K562 (cell line): ENCODE data around the gene RNLS. TPM values are rescaled to one million over a fixed set of nuclear protein-coding genes. Genes with fewer than 3 reads are reported as not detected.

Experiments used
- ATAC-seq: fragments of 200-7000 bp; cut with Tn5 transposase; 3 replicates; pipeline ENCODE4 v1.9.1; 2020; ENCODE audit warnings: moderate library complexity
- BruUV-seq: library from RNA; stranded (reverse); fragments of 400-500 nt; replicated peaks from 2 replicates; lab custom pipeline; 2021; lab: Mats Ljungman, UMichigan
- CTCF ChIA-PET: fragments of 300-600 bp; formaldehyde crosslinking; extraction: SDS; loops from one replicate; lab custom pipeline; 2021; ENCODE audit warnings: low intra/inter-chr PET ratio; lab: Yijun Ruan, JAX
- POLR2A ChIA-PET: fragments of 300-600, 350-650 bp; sonication (Branson Sonifier 250); formaldehyde crosslinking; extraction: SDS; loops from one replicate; lab custom pipeline; 2021; ENCODE audit warnings: antibody characterized with exemption, inconsistent platforms; lab: Yijun Ruan, JAX
- DNase-seq, 4 experiments: peaks; one replicate each; pipeline versions ENCODE4 v3.0.0 to v3.0.0-alpha.2; 2011 to 2018; ENCODE audit warnings: low spot score in 3 of 4, mixed read lengths in 3 of 4; ENCODE audit errors: extremely low read depth in 1 of 4
- FAIRE-seq: peaks from 2 replicates; lab custom pipeline; 2011; peaks lifted over from hg19 to GRCh38; lab: Jason Lieb, UNC
- H2AFZ ChIP-seq: 2 replicates; pipeline ENCODE4 v1.6.0; 2011; ENCODE audit warnings: low read depth, low read length, control low read depth, inconsistent platforms
- H3K27ac ChIP-seq: fragments of 200-600 bp; 3 replicates; pipeline ENCODE4 v1.8.0; 2011; ENCODE audit warnings: low read depth, mild to moderate bottlenecking, control low read depth, inconsistent platforms, low read length, moderate library complexity, mixed read lengths; ENCODE audit errors: extremely low read depth
- H3K27me3 ChIP-seq, 2 experiments: fragments of 300-600 bp in 1 of 2; 2 replicates in 1 of 2; 3 replicates in 1 of 2; pipeline versions ENCODE4 v1.6.0 to v1.8.0; 2011; ENCODE audit warnings: inconsistent platforms in 2 of 2, low read length in 2 of 2, mild to moderate bottlenecking in 1 of 2, mixed read lengths in 1 of 2, moderate library complexity in 1 of 2; ENCODE audit not compliant: control insufficient read depth in 2 of 2, insufficient read depth in 2 of 2
- H3K36me3 ChIP-seq: fragments of 300-600 bp; 3 replicates; pipeline ENCODE4 v1.8.0; 2011; ENCODE audit warnings: mild to moderate bottlenecking, low read length, inconsistent platforms; ENCODE audit not compliant: control insufficient read depth, insufficient read depth
- H3K4me1 ChIP-seq, 2 experiments: fragments of 200-600 bp in 1 of 2; replicated peaks in 1 of 2; 2 replicates in 1 of 2; 3 replicates in 1 of 2; pipeline versions ENCODE4 v1.5.1 to v1.8.0; 2011; ENCODE audit warnings: inconsistent platforms in 2 of 2, low read length in 2 of 2, mild to moderate bottlenecking in 1 of 2, mixed read lengths in 1 of 2, moderate library complexity in 1 of 2; ENCODE audit not compliant: control insufficient read depth in 2 of 2, insufficient read depth in 2 of 2
- H3K4me2 ChIP-seq: 2 replicates; pipeline ENCODE4 v1.6.1; 2011; ENCODE audit warnings: low read length, control low read depth, inconsistent platforms, mixed read lengths; ENCODE audit not compliant: insufficient read depth
- H3K4me3 ChIP-seq: fragments of 200-600 bp; sonication (generic), shearing (Covaris generic); 2 replicates; pipeline ENCODE4 v1.5.1; 2016; ENCODE audit warnings: control low read depth, inconsistent platforms
- H3K79me2 ChIP-seq: fragments of 200-600 bp; 3 replicates; pipeline ENCODE4 v1.8.0; 2011; ENCODE audit warnings: low read length, inconsistent platforms; ENCODE audit not compliant: control insufficient read depth, insufficient read depth
- H3K9ac ChIP-seq, 2 experiments: 2 replicates each; pipeline versions ENCODE4 v1.6.0 to v1.6.1; 2011; ENCODE audit warnings: low read depth in 2 of 2, low read length in 2 of 2, control low read depth in 1 of 2, inconsistent platforms in 1 of 2, mild to moderate bottlenecking in 1 of 2, mixed read lengths in 1 of 2; ENCODE audit not compliant: insufficient read depth in 1 of 2
- H3K9me1 ChIP-seq: one replicate; pipeline ENCODE4 v1.6.0; 2011; ENCODE audit warnings: inconsistent platforms, mild to moderate bottlenecking, low read length, moderate library complexity; ENCODE audit not compliant: control insufficient read depth, insufficient read depth
- H3K9me3 ChIP-seq: replicated peaks from 2 replicates; pipeline ENCODE4 v1.5.1; 2011; ENCODE audit warnings: low read depth, low read length, inconsistent platforms; ENCODE audit not compliant: control insufficient read depth, insufficient read depth
- H4K20me1 ChIP-seq: replicated peaks from 2 replicates; pipeline ENCODE4 v1.6.1; 2011; ENCODE audit warnings: low read length, inconsistent platforms, mixed read lengths; ENCODE audit not compliant: control insufficient read depth, insufficient read depth
- CXXC5 ChIP-seq: fragments of 250-450 bp; sonication (Bioruptor Pico); IDR thresholded peaks from 2 replicates; pipeline ENCODE4 v1.8.0; 2022; ENCODE audit warnings: inconsistent platforms, mild to moderate bottlenecking, moderate library complexity
- HCFC1 ChIP-seq: IDR thresholded peaks from 2 replicates; pipeline ENCODE4 v1.6.1; 2012; ENCODE audit warnings: low read depth, low read length, improper control_type of control experiment
- THRAP3 ChIP-seq: fragments of 450-650 bp; IDR thresholded peaks from 2 replicates; pipeline ENCODE4 v1.6.1; 2016; ENCODE audit warnings: mild to moderate bottlenecking, inconsistent platforms, borderline replicate concordance
- U2AF2 ChIP-seq: fragments of 200-400 bp; formaldehyde crosslinking; optimal IDR thresholded peaks from 2 replicates; pipeline ENCODE3; 2017; ENCODE audit warnings: low read depth, mild to moderate bottlenecking, low read length
- WGBS: fragments of 100-300 bp; shearing (Covaris generic); methylation state at CpG from one replicate; pipeline ENCODE4 v1.1.6; 2016; ENCODE audit warnings: low coverage, mixed read lengths; ENCODE audit not compliant: insufficient coverage; ENCODE audit errors: missing lambda C conversion rate; 5-methylcytosine and 5-hydroxymethylcytosine counted together
- in situ Hi-C: fragments of 300-500 bp; cut with MboI; formaldehyde crosslinking; loops from 4 replicates; pipeline ENCODE4 v1.15.0; 2018; ENCODE audit warnings: inconsistent platforms, mixed read lengths
- intact Hi-C: fragments of 100-400 bp; cut with micrococcal nuclease; formaldehyde crosslinking; loops from 2 replicates; pipeline ENCODE4 v1.14.2; 2022
- polyA plus RNA-seq, 8 experiments: library from polyadenylated mRNA; depleted of rRNA in 4 of 8; stranded (reverse) in 5 of 8; unstranded in 3 of 8; fragments of >200 nt; fragmentation: Nextera tagmentation in 2 of 8; fragmentation: Illumina TruSeq in 1 of 8; extraction: Ambion mirVana in 2 of 8; extraction: Trizol in 1 of 8; gene quantifications; 2 replicates each; pipeline versions ENCODE4 v1.2.1 to v1.2.3, GENCODE V29; 2011 to 2014; ENCODE audit warnings: inconsistent platforms in 1 of 8, missing spikeins in 1 of 8
- total RNA-seq, 7 experiments: library from RNA; depleted of rRNA in 6 of 7; stranded (reverse); fragments of >200 nt in 6 of 7; fragmentation: Illumina TruSeq in 2 of 7; extraction: Trizol in 2 of 7; gene quantifications; 2 replicates each; pipeline versions ENCODE4 v1.2.1 to v1.2.3, GENCODE V29; 2011 to 2021; ENCODE audit warnings: low replicate concordance in 1 of 7
- TF ChIP-seq, protein P1 (sequence below): IDR thresholded peaks from 2 replicates; pipeline ENCODE4 v1.6.1; 2011; ENCODE audit not compliant: insufficient read length; ENCODE audit errors: extremely low read depth

RNLS gene
- total and polyA plus RNA-seq, 9 of the 15 experiments (the other 6 are each of a cell fraction or from before 2014, with no cell fraction given): 0.14 to 0.72 (median 0.41) TPM; not detected in 3

- no peak for TF ChIP-seq CXXC5 (CRISPR knock-in tag)
- TF ChIP-seq, protein P1, sequence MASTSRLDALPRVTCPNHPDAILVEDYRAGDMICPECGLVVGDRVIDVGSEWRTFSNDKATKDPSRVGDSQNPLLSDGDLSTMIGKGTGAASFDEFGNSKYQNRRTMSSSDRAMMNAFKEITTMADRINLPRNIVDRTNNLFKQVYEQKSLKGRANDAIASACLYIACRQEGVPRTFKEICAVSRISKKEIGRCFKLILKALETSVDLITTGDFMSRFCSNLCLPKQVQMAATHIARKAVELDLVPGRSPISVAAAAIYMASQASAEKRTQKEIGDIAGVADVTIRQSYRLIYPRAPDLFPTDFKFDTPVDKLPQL: no peak
These were observed 266.7 kb downstream of the RNLS start (continued) for GRCh38 chr10:88316292-88316861.

GRCh38 chr10:88315755-88316154 is 267.4 kb downstream of the RNLS start:
- no peaks in the 10 kb centered on the region for H3K27me3 ChIP-seq
- H4K20me1 ChIP-seq: no peaks in the 10 kb centered on the region
- no peak overlapping the region for H3K27ac ChIP-seq
- POLR2A ChIA-PET: no interaction called here
- in situ Hi-C loops (no loop called here), intact Hi-C loops (loop anchor here (5.0 kb wide), 1 partner anchor 463 kb away; no protein-coding TSS in a partner anchor)
- H3K79me2 ChIP-seq: no peaks in the 10 kb centered on the region
- H3K4me2 ChIP-seq: no peak overlapping the region
- no peak overlapping the region for H3K9ac ChIP-seq
- DNase-seq (no peak), FAIRE-seq (no peak), ATAC-seq (no peak)
- H3K4me1 ChIP-seq: no peaks in the 10 kb centered on the region
- 0% methylated on average over 3 of the region's 3 CpGs for WGBS
- BruUV-seq: no TSS peak
- no peak overlapping the region for H2AFZ ChIP-seq
- no peaks in the 10 kb centered on the region for H3K36me3 ChIP-seq
- H3K9me3 ChIP-seq: no peaks in the 10 kb centered on the region; the same call in 1 of the 2 replicates
- H3K9me1 ChIP-seq: no peaks in the 10 kb centered on the region
- CTCF ChIA-PET: no interaction called here
- TF ChIP-seq THRAP3 (no peak), HCFC1 (no peak), U2AF2 (no peak)
- H3K4me3 ChIP-seq: no peak overlapping the region
